ENCODE results near the gene UCK1.

UCK1 gene

GRCh38 chr9:131483319-131484050, 47.6 kb downstream of the UCK1 start:
- H3K4me3 ChIP-seq (ENCODE audit: low read length in 2 of 2), result no peak overlapping the region
- H3K36me3 ChIP-seq (replicated peaks in 1 of 2; ENCODE audit: control insufficient read depth in 2 of 2, insufficient read depth in 2 of 2, low read length in 2 of 2), result peaks cover 92 to 99% of the 10 kb centered on the region in 2 donors
- no peak for DNase-seq (ENCODE audit: low spot score)
- no peak overlapping the region for H2BK120ac ChIP-seq (ENCODE audit: low read depth, low read length)
- no peak overlapping the region for H2BK12ac ChIP-seq (ENCODE audit: low read length)
- no peak overlapping the region for H3K18ac ChIP-seq (ENCODE audit: low read length)
- H3K27ac ChIP-seq (replicated peaks; ENCODE audit: low read length), result no peak overlapping the region
- no peak overlapping the region for H2BK15ac ChIP-seq (ENCODE audit: low read length)
- H3K9me3 ChIP-seq (replicated peaks in 1 of 2; ENCODE audit: control insufficient read depth in 2 of 2, insufficient read depth in 1 of 2, low read depth in 1 of 2, low read length in 2 of 2), result no peaks in the 10 kb centered on the region
- H3K27me3 ChIP-seq (ENCODE audit: control insufficient read depth in 3 of 3, insufficient read depth in 3 of 3, low read depth in 1 of 3, low read length in 3 of 3), result no peaks in the 10 kb centered on the region
- H4K8ac ChIP-seq (ENCODE audit: low read depth, low read length), result no peak overlapping the region
- no peak overlapping the region for H3K4me2 ChIP-seq (ENCODE audit: insufficient read depth, low read length, poor library complexity, severe bottlenecking)
- WGBS, 2 donors (ENCODE audit: extremely low coverage in 2 of 2, insufficient read length in 2 of 2, insufficient replicate concordance in 1 of 2), result no CpG with 5 or more reads among the region's 9 CpGs
- no peak overlapping the region for H2BK5ac ChIP-seq (ENCODE audit: low read length)
- no peak overlapping the region for H3K4ac ChIP-seq (ENCODE audit: low read length)
- H3K79me1 ChIP-seq (ENCODE audit: low read depth, low read length), result peaks cover 24% of the 10 kb centered on the region
- H2AFZ ChIP-seq (ENCODE audit: low read length), result no peak overlapping the region
- H3K23ac ChIP-seq (ENCODE audit: low read depth, low read length, poor library complexity), result no peak overlapping the region
- H2AK5ac ChIP-seq (ENCODE audit: low read depth, low read length), result no peak overlapping the region
- no peak overlapping the region for H3K14ac ChIP-seq (ENCODE audit: low read length)
- H3K9ac ChIP-seq (ENCODE audit: low read depth, low read length, poor library complexity), result no peak overlapping the region
- no peak overlapping the region for H4K91ac ChIP-seq (ENCODE audit: low read depth, low read length, poor library complexity)
- H3K4me1 ChIP-seq (ENCODE audit: control insufficient read depth in 2 of 2, insufficient read depth in 1 of 2, low read depth in 1 of 2, low read length in 2 of 2), result no peaks in the 10 kb centered on the region

GRCh38 chr9:131482343-131483006, 48.6 kb downstream of the UCK1 start:
- no peak overlapping the region for H3K4ac ChIP-seq (ENCODE audit: low read length)
- H2AK5ac ChIP-seq (ENCODE audit: low read depth, low read length), result no peak overlapping the region
- no peak overlapping the region for H4K91ac ChIP-seq (ENCODE audit: low read depth, low read length, poor library complexity)
- no peaks in the 10 kb centered on the region for H3K27me3 ChIP-seq (ENCODE audit: control insufficient read depth in 3 of 3, insufficient read depth in 3 of 3, low read depth in 1 of 3, low read length in 3 of 3)
- H2BK12ac ChIP-seq (ENCODE audit: low read length), result no peak overlapping the region
- no peak overlapping the region for H2BK15ac ChIP-seq (ENCODE audit: low read length)
- H4K8ac ChIP-seq (ENCODE audit: low read depth, low read length), result no peak overlapping the region
- WGBS, 2 donors (ENCODE audit: extremely low coverage in 2 of 2, insufficient read length in 2 of 2, insufficient replicate concordance in 1 of 2), result no CpG with 5 or more reads among the region's 24 CpGs
- peaks cover 23% of the 10 kb centered on the region for H3K79me1 ChIP-seq (ENCODE audit: low read depth, low read length)
- no peak overlapping the region for H2AFZ ChIP-seq (ENCODE audit: low read length)
- no peak overlapping the region for H3K14ac ChIP-seq (ENCODE audit: low read length)
- H3K4me1 ChIP-seq (ENCODE audit: control insufficient read depth in 2 of 2, insufficient read depth in 1 of 2, low read depth in 1 of 2, low read length in 2 of 2), result no peaks in the 10 kb centered on the region
- H3K4me2 ChIP-seq (ENCODE audit: insufficient read depth, low read length, poor library complexity, severe bottlenecking), result no peak overlapping the region
- no peak overlapping the region for H3K18ac ChIP-seq (ENCODE audit: low read length)
- no peak overlapping the region for H3K4me3 ChIP-seq (ENCODE audit: low read length in 2 of 2)
- H3K9ac ChIP-seq (ENCODE audit: low read depth, low read length, poor library complexity), result no peak overlapping the region
- peaks cover 92 to 99% of the 10 kb centered on the region in 2 donors for H3K36me3 ChIP-seq (replicated peaks in 1 of 2; ENCODE audit: control insufficient read depth in 2 of 2, insufficient read depth in 2 of 2, low read length in 2 of 2)
- no peaks in the 10 kb centered on the region for H3K9me3 ChIP-seq (replicated peaks in 1 of 2; ENCODE audit: control insufficient read depth in 2 of 2, insufficient read depth in 1 of 2, low read depth in 1 of 2, low read length in 2 of 2)
- H3K27ac ChIP-seq (replicated peaks; ENCODE audit: low read length), result no peak overlapping the region
- H2BK120ac ChIP-seq (ENCODE audit: low read depth, low read length), result no peak overlapping the region
- no peak overlapping the region for H2BK5ac ChIP-seq (ENCODE audit: low read length)
- no peak for DNase-seq (ENCODE audit: low spot score)
- H3K23ac ChIP-seq (ENCODE audit: low read depth, low read length, poor library complexity), result peak overlapping the region; percentile 36

GRCh38 chr9:131481441-131482342, 49.4 kb downstream of the UCK1 start:
- Histone ChIP-seq H3K4ac (ENCODE audit: low read length) (no peak overlapping the region), H2BK120ac (ENCODE audit: low read depth, low read length) (no peak overlapping the region), H4K8ac (ENCODE audit: low read depth, low read length) (peak overlapping the region; percentile 0), H4K91ac (ENCODE audit: low read depth, low read length, poor library complexity) (no peak overlapping the region), H3K4me2 (ENCODE audit: insufficient read depth, low read length, poor library complexity, severe bottlenecking) (no peak overlapping the region), H3K27ac (replicated peaks; ENCODE audit: low read length) (no peak overlapping the region), H2BK12ac (ENCODE audit: low read length) (no peak overlapping the region), H3K9me3 (replicated peaks in 1 of 2; ENCODE audit: control insufficient read depth in 2 of 2, insufficient read depth in 1 of 2, low read depth in 1 of 2, low read length in 2 of 2) (no peaks in the 10 kb centered on the region), H2BK15ac (ENCODE audit: low read length) (no peak overlapping the region), H3K14ac (ENCODE audit: low read length) (no peak overlapping the region), H3K4me3 (ENCODE audit: low read length in 2 of 2) (no peak overlapping the region), H2AFZ (ENCODE audit: low read length) (no peak overlapping the region), H2AK5ac (ENCODE audit: low read depth, low read length) (no peak overlapping the region), H3K27me3 (ENCODE audit: control insufficient read depth in 3 of 3, insufficient read depth in 3 of 3, low read depth in 1 of 3, low read length in 3 of 3) (no peaks in the 10 kb centered on the region), H3K18ac (ENCODE audit: low read length) (peak overlapping the region; percentile 27), H3K79me1 (ENCODE audit: low read depth, low read length) (peaks cover 23% of the 10 kb centered on the region), H3K4me1 (ENCODE audit: control insufficient read depth in 2 of 2, insufficient read depth in 1 of 2, low read depth in 1 of 2, low read length in 2 of 2) (no peaks in the 10 kb centered on the region), H3K36me3 (replicated peaks in 1 of 2; ENCODE audit: control insufficient read depth in 2 of 2, insufficient read depth in 2 of 2, low read length in 2 of 2) (peaks cover 93 to 99% of the 10 kb centered on the region in 2 donors), H3K9ac (ENCODE audit: low read depth, low read length, poor library complexity) (no peak overlapping the region), H2BK5ac (ENCODE audit: low read length) (no peak overlapping the region), H3K23ac (ENCODE audit: low read depth, low read length, poor library complexity) (peak overlapping the region; percentile 8)
- no peak for DNase-seq (ENCODE audit: low spot score)
- WGBS, 2 donors (ENCODE audit: extremely low coverage in 2 of 2, insufficient read length in 2 of 2, insufficient replicate concordance in 1 of 2), result no CpG with 5 or more reads among the region's 19 CpGs

GRCh38 chr9:131480258-131480657, 50.8 kb downstream of the UCK1 start:
- H3K18ac ChIP-seq (ENCODE audit: low read length), result no peak overlapping the region
- no peak overlapping the region for H3K14ac ChIP-seq (ENCODE audit: low read length)
- H3K4me1 ChIP-seq (ENCODE audit: control insufficient read depth in 2 of 2, insufficient read depth in 1 of 2, low read depth in 1 of 2, low read length in 2 of 2), result no peaks in the 10 kb centered on the region
- H2BK120ac ChIP-seq (ENCODE audit: low read depth, low read length), result no peak overlapping the region
- no peaks in the 10 kb centered on the region for H3K27me3 ChIP-seq (ENCODE audit: control insufficient read depth in 3 of 3, insufficient read depth in 3 of 3, low read depth in 1 of 3, low read length in 3 of 3)
- no peak overlapping the region for H2AK5ac ChIP-seq (ENCODE audit: low read depth, low read length)
- no peak overlapping the region for H2BK12ac ChIP-seq (ENCODE audit: low read length)
- peaks cover 93 to 99% of the 10 kb centered on the region in 2 donors for H3K36me3 ChIP-seq (replicated peaks in 1 of 2; ENCODE audit: control insufficient read depth in 2 of 2, insufficient read depth in 2 of 2, low read length in 2 of 2)
- peaks cover 22% of the 10 kb centered on the region for H3K79me1 ChIP-seq (ENCODE audit: low read depth, low read length)
- no peak overlapping the region for H3K23ac ChIP-seq (ENCODE audit: low read depth, low read length, poor library complexity)
- no peak overlapping the region for H2BK15ac ChIP-seq (ENCODE audit: low read length)
- H3K4ac ChIP-seq (ENCODE audit: low read length), result no peak overlapping the region
- no peak overlapping the region for H2AFZ ChIP-seq (ENCODE audit: low read length)
- no peak overlapping the region for H3K9ac ChIP-seq (ENCODE audit: low read depth, low read length, poor library complexity)
- H3K9me3 ChIP-seq (replicated peaks in 1 of 2; ENCODE audit: control insufficient read depth in 2 of 2, insufficient read depth in 1 of 2, low read depth in 1 of 2, low read length in 2 of 2), result no peaks in the 10 kb centered on the region
- no peak overlapping the region for H4K91ac ChIP-seq (ENCODE audit: low read depth, low read length, poor library complexity)
- no peak overlapping the region for H3K4me2 ChIP-seq (ENCODE audit: insufficient read depth, low read length, poor library complexity, severe bottlenecking)
- H2BK5ac ChIP-seq (ENCODE audit: low read length), result no peak overlapping the region
- no peak for DNase-seq (ENCODE audit: low spot score)
- no peak overlapping the region for H4K8ac ChIP-seq (ENCODE audit: low read depth, low read length)
- no peak overlapping the region for H3K4me3 ChIP-seq (ENCODE audit: low read length in 2 of 2)
- no CpG with 5 or more reads among the region's 1 CpG for WGBS, 2 donors (ENCODE audit: extremely low coverage in 2 of 2, insufficient read length in 2 of 2, insufficient replicate concordance in 1 of 2)
- no peak overlapping the region for H3K27ac ChIP-seq (replicated peaks; ENCODE audit: low read length)
